NCI-H2196 (cell line): ENCODE data around the gene TRPM3.

Experiments used
- DNase-seq: peaks from one replicate; lab custom pipeline; 2025; ENCODE audit not compliant: unreplicated experiment; lab: John Stamatoyannopoulos, UW

TRPM3 gene

GRCh38 chr9:70832492-70832891 lies 288.9 kb downstream of the TRPM3 start:
- DNase-seq: no peak

- DNase-seq: no peak
These were observed 290.8 kb downstream of the TRPM3 start for GRCh38 chr9:70830618-70831017.

DNA sequence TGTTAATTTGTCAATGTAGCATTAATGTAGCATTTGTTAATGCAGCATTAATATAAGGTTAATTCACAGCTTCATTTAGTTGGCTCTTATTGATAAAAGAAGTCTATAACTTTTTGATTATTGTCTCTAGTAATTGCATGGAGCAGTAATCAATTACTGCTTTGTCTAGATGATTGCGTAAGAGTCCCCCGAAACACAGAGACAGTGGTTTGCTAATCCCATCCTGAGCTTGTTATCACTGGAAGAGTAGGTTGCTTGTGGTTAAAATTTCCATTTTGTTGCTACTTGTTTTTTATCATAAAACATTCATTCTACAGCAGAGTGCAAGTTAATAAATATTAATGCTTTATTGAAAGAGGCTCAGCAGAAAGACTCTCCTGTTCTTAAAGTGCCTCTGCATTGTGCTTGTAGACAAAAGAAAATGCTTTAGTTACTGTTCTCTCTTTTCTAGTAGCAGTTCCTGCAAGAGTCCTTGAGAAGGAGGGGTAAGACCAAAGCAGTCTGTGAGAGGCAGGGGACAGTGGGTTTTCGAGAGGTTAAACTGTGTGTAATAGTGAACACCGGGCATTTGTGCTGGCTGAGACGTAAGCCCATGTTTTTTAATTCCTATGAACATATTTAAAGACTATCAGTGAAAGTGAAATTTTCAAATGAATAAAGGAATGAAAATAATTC lies 291.7 kb downstream of the TRPM3 start:
- no peak for DNase-seq

DNA sequence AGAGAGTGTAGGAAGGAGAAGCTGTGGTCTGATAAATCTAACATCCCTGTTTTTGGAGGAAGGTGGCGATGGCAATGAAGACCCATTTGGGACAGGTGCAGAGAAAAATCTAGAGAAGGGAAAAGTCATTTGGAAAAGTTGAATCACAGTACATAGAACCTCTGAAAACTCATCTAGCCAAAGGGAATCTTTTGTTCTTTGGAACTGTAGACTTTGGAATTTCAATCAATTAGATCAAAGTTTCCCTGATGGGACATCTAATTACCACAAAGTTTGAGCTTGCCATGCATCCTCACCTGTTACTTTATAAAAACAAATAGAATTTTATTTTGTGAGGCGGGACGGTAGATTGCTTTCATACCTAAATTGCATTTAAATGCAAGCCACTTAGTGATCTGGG lies 294.9 kb downstream of the TRPM3 start:
- DNase-seq: no peak

- no peak for DNase-seq
These were observed 298.1 kb downstream of the TRPM3 start for GRCh38 chr9:70823284-70823683.

- no peak for DNase-seq
These were observed 304.1 kb downstream of the TRPM3 start for GRCh38 chr9:70817311-70817710.

- DNase-seq: no peak
These were observed 304.5 kb downstream of the TRPM3 start for GRCh38 chr9:70816891-70817290.

- DNase-seq: no peak
These were observed 305.1 kb downstream of the TRPM3 start for GRCh38 chr9:70816316-70816715.

DNA sequence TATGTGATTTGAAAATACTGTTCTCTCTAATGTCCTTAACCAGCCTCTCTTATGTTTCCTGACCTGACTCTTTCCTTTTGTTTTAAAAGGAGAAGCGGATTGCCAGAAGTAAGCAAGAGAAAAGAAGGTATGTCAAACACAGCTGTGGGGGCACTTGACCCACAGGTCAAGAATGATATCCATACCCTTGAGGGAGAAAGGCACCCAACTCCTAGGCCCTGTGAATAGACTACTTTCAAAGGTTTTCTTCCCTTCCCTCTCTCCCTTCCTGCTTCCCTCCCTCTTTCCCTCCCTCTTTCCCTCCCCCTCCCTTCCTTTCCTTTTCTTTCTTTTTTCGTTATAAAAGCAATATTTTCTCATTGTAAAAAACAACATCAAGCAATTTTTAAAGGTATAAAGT lies 306.8 kb downstream of the TRPM3 start:
- no peak for DNase-seq

DNA sequence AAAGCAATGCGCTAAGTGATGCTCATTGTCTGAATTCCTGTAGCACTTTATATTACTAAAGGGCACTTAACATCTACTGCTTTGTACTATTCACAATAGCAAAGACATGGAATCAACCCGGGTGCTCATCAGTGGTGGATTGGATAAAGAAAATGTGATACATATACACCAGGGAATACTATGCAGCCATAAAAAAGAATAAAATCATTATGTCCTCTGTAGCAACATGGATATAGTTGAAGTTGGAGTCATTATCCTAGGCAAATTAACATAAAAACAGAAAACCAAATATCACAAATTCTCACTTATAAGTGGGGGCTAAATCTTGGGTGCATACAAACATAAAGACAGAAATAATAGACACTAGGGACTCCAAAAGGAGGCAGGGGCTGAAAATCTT lies 308.3 kb downstream of the TRPM3 start:
- DNase-seq: no peak

DNA sequence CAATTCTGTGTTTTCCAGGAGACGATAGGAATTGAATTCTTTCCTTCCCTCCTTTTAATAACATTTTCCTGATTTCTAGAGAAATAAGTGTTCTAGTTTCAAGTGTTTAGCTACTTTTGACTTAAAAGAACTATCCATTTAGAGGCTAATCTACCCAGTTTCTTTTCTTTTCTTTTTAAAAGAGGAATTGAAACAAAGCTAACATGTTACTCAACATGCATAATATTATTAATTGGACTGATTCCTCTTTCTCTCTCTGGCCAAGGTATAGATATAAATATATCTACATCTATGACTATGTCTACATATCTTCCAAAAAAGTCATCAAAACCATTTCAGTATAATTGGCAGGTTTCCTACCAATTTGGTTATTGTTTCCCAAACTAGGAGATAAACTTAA lies 309.8 kb downstream of the TRPM3 start:
- DNase-seq: no peak

DNA sequence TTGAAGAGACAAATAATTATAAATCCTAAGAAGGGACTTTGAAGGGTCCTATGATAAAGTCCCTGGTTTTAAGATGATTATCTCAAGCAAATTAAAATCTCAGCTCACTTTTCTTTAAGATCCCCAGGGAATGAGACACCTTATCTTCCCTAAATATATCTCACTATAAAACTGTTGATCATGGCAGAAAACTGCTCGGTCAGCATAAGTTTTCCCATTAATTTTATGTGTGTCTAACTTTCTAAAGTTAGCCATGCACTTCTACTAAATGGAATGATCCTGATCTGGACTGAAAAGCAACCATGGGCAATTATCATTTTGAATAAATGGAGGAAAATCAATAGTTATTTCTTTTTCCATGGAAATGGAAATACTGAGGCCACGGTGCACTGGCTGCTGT lies 314.5 kb downstream of the TRPM3 start:
- no peak for DNase-seq

- DNase-seq: no peak
These were observed 315.5 kb downstream of the TRPM3 start for GRCh38 chr9:70805949-70806348.

GRCh38 chr9:70802758-70803436 lies 318.5 kb downstream of the TRPM3 start:
- no peak for DNase-seq

DNA sequence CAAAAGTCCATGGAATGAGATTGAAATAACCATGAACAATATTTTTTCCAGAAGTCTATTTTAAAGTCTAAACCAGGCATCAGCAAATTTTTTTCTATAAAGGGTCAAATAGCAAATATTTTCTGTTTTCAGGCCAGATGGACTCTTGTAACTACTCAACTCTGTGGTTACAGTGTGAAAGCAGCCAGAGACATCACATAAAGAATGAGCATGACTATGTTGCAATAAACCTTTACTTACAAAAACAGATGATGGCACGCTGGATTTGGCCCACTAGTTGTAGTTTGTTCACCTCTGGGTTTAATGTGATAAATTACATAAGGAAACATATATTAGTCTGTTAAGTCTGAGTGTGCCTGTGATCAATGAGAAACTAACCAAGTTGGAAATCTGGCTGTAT lies 319.2 kb downstream of the TRPM3 start:
- DNase-seq: no peak

GRCh38 chr9:70801181-70801829 lies 320.1 kb downstream of the TRPM3 start:
- DNase-seq: no peak

- DNase-seq: no peak
These were observed 323.4 kb downstream of the TRPM3 start for GRCh38 chr9:70798018-70798417.

DNA sequence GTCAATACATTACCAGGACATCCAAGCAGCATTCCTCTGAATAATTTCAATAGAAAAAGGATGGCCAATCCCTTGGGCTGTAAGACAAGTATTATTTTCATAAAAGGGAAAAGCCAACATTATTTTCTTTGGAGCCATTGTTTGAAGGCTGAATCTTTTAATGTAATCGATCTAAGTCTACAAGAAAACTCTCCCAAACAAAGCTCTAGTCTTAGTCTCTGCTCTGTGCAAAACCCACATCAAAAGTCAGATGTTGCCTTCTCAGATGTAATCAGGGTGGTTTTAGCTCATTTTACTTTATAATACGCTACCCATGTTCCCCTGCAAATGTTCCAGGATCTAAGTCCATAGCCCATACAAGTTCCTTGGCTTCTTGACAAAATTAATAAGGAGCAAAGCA lies 325.6 kb downstream of the TRPM3 start:
- no peak for DNase-seq

GRCh38 chr9:70792796-70793195 lies 328.6 kb downstream of the TRPM3 start:
- DNase-seq: no peak

DNA sequence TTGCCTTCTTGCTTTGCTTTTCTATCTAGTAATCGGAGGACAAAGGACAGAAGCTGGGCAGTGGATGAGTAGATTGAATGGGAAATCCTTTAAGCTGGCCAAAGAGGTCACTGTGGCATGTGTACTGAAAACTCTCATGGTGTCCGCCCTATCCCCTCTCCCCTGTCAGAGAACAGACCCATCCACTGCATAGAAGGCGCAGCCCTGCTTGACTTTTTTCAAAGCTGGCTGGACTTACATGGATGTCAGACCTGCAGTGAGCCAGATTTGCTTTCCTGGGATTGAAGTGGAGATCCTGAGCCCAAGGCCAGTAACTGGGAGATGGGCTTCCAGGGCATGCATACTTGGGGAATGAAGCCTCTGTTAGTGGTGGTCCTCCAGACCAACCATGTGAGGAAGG lies 329.5 kb downstream of the TRPM3 start:
- DNase-seq: no peak

GRCh38 chr9:70789086-70789485 lies 332.3 kb downstream of the TRPM3 start:
- DNase-seq: no peak

DNA sequence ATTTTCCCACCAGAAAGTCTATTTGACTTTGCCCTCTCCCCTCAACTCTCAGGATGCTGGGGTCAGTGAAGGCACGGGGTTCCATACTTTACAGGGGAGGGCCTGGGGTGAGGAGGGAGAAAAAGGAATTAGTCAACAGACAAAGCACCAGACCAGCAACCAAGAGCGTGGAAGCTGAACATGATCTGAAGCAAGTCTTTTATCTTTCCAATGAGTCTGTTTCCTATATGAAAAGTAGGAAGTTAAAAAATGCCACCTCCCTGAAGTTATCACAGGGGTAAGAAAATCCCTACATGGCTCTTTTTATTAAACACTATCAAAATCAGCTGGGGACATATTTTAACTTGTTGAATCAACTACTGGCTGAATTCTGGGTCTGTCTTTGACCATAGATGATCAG lies 337.0 kb downstream of the TRPM3 start:
- no peak for DNase-seq
